IMR-90 (cell line): ENCODE results near the gene PJA1. TPM values are rescaled to one million over a fixed set of nuclear protein-coding genes. Genes with fewer than 3 reads are reported as not detected.
A peak's percentile ranks its signal among the peaks of the same experiment; 100 is the strongest.

Experiments used
- ATAC-seq: fragments of 200-7000 bp; cut with Tn5 transposase; 2 replicates; pipeline ENCODE4 v1.9.1; 2020; ENCODE audit warnings: low read depth, mild to moderate bottlenecking, moderate library complexity
- BruUV-seq: library from RNA; stranded (reverse); fragments of 400-500 nt; replicated peaks from 2 replicates; lab custom pipeline; 2021; lab: Mats Ljungman, UMichigan
- CTCF ChIA-PET: fragments of 300-600 bp; formaldehyde crosslinking; extraction: SDS; loops from one replicate; lab custom pipeline; 2021; ENCODE audit warnings: antibody characterized with exemption; lab: Yijun Ruan, JAX
- POLR2A ChIA-PET: fragments of 300-600 bp; sonication (Branson Sonifier 250); formaldehyde crosslinking; loops from one replicate; lab custom pipeline; 2022; ENCODE audit warnings: antibody characterized with exemption; ENCODE audit not compliant: unreplicated experiment; lab: Charles Lee
- DNase-seq: peaks from one replicate; pipeline ENCODE4 v3.0.0; 2013
- H2AFZ ChIP-seq: replicated peaks from 2 replicates; pipeline ENCODE3; 2013; ENCODE audit warnings: low read length, mild to moderate bottlenecking; ENCODE audit not compliant: poor library complexity
- H2AK5ac ChIP-seq: 2 replicates; pipeline ENCODE4 v1.6.1; 2013; ENCODE audit warnings: low read depth, low read length, inconsistent platforms
- H2AK9ac ChIP-seq: replicated peaks from 2 replicates; pipeline ENCODE3; 2013; ENCODE audit warnings: mild to moderate bottlenecking, low read depth, low read length, moderate library complexity; ENCODE audit not compliant: poor library complexity
- H2BK120ac ChIP-seq: 2 replicates; pipeline ENCODE4 v1.6.1; 2013; ENCODE audit warnings: low read depth, low read length, inconsistent platforms
- H2BK15ac ChIP-seq: 3 replicates; pipeline ENCODE4 v1.6.1; 2013; ENCODE audit warnings: low read depth, low read length, inconsistent platforms
- H2BK20ac ChIP-seq: 2 replicates; pipeline ENCODE4 v1.6.1; 2013; ENCODE audit warnings: low read depth, mild to moderate bottlenecking, inconsistent platforms, low read length, moderate library complexity
- H2BK5ac ChIP-seq: 2 replicates; pipeline ENCODE4 v1.6.1; 2013; ENCODE audit warnings: mild to moderate bottlenecking, low read depth, low read length, inconsistent platforms; ENCODE audit not compliant: poor library complexity, severe bottlenecking
- H3K14ac ChIP-seq: replicated peaks from 2 replicates; pipeline ENCODE4 v1.6.1; 2013; ENCODE audit warnings: low read depth, low read length, inconsistent platforms
- H3K18ac ChIP-seq: 2 replicates; pipeline ENCODE4 v1.6.1; 2013; ENCODE audit warnings: low read depth, low read length, control low read depth
- H3K23ac ChIP-seq: 2 replicates; pipeline ENCODE4 v1.6.1; 2013; ENCODE audit warnings: low read depth, low read length, inconsistent platforms
- H3K27ac ChIP-seq: 2 replicates; pipeline ENCODE4 v1.5.1; 2013; ENCODE audit warnings: mild to moderate bottlenecking, control low read depth, low read length; ENCODE audit not compliant: insufficient read depth
- H3K27me3 ChIP-seq: 2 replicates; pipeline ENCODE4 v1.6.1; 2013; ENCODE audit warnings: low read length; ENCODE audit not compliant: control insufficient read depth, insufficient read depth
- H3K36me3 ChIP-seq: 2 replicates; pipeline ENCODE4 v1.6.1; 2013; ENCODE audit warnings: low read length, mixed read lengths; ENCODE audit not compliant: control insufficient read depth, insufficient read depth
- H3K4ac ChIP-seq: 2 replicates; pipeline ENCODE4 v1.6.1; 2013; ENCODE audit warnings: low read depth, low read length, inconsistent platforms
- H3K4me1 ChIP-seq: 2 replicates; pipeline ENCODE4 v1.6.1; 2013; ENCODE audit warnings: low read length, mixed read lengths; ENCODE audit not compliant: control insufficient read depth, insufficient read depth
- H3K4me2 ChIP-seq: 2 replicates; pipeline ENCODE4 v1.6.1; 2013; ENCODE audit warnings: low read depth, mild to moderate bottlenecking, control low read depth, low read length, moderate library complexity
- H3K4me3 ChIP-seq: 2 replicates; pipeline ENCODE4 v1.5.1; 2013; ENCODE audit warnings: low read depth, mild to moderate bottlenecking, control low read depth, low read length, moderate library complexity; ENCODE audit not compliant: insufficient read depth
- H3K56ac ChIP-seq: 2 replicates; pipeline ENCODE4 v1.6.1; 2013; ENCODE audit warnings: low read length, inconsistent platforms; ENCODE audit not compliant: insufficient read depth; ENCODE audit errors: extremely low read depth
- H3K79me1 ChIP-seq, 2 experiments: 2 replicates each; pipeline ENCODE4 v1.6.1; 2013; ENCODE audit warnings: low read length in 2 of 2, inconsistent platforms in 1 of 2, low read depth in 1 of 2
- H3K9ac ChIP-seq: 2 replicates; pipeline ENCODE4 v1.6.1; 2013; ENCODE audit warnings: low read depth, low read length, control low read depth
- H3K9me1 ChIP-seq: 2 replicates; pipeline ENCODE4 v1.6.1; 2013; ENCODE audit warnings: low read length, inconsistent platforms; ENCODE audit not compliant: insufficient read depth
- H3K9me3 ChIP-seq: 2 replicates; pipeline ENCODE4 v1.6.1; 2013; ENCODE audit warnings: low read length; ENCODE audit not compliant: control insufficient read depth, insufficient read depth
- H4K20me1 ChIP-seq: 2 replicates; pipeline ENCODE4 v1.6.1; 2013; ENCODE audit warnings: low read length, inconsistent platforms; ENCODE audit not compliant: insufficient read depth
- H4K5ac ChIP-seq: 2 replicates; pipeline ENCODE4 v1.6.1; 2013; ENCODE audit warnings: mild to moderate bottlenecking, low read depth, low read length, control low read depth
- H4K8ac ChIP-seq, 2 experiments: 2 replicates each; pipeline ENCODE4 v1.6.1; 2013; ENCODE audit warnings: low read depth in 2 of 2, low read length in 2 of 2, control low read depth in 1 of 2, inconsistent platforms in 1 of 2
- H4K91ac ChIP-seq: 2 replicates; pipeline ENCODE4 v1.6.1; 2013; ENCODE audit warnings: low read depth, low read length, inconsistent platforms; ENCODE audit not compliant: insufficient read depth
- CEBPB ChIP-seq: IDR thresholded peaks from 2 replicates; pipeline ENCODE4 v1.6.1; 2012; ENCODE audit warnings: low read depth, low read length, improper control_type of control experiment
- CHD1 ChIP-seq: IDR thresholded peaks from 2 replicates; pipeline ENCODE4 v1.6.1; 2012; ENCODE audit warnings: low read depth, low read length, improper control_type of control experiment
- ELK1 ChIP-seq: fragments of 150-350 bp; IDR thresholded peaks from 2 replicates; pipeline ENCODE4 v1.6.1; 2016; ENCODE audit warnings: low read depth, mild to moderate bottlenecking, low read length, moderate library complexity, borderline replicate concordance
- FOS ChIP-seq: fragments of 150-350 bp; IDR thresholded peaks from 2 replicates; pipeline ENCODE4 v1.6.1; 2016; ENCODE audit warnings: low read depth, low read length
- MAFK ChIP-seq: IDR thresholded peaks from 2 replicates; pipeline ENCODE4 v1.6.1; 2012; ENCODE audit warnings: low read depth, low read length, improper control_type of control experiment
- MAZ ChIP-seq: IDR thresholded peaks from 2 replicates; pipeline ENCODE4 v1.6.1; 2012; ENCODE audit warnings: low read depth, mild to moderate bottlenecking, low read length, improper control_type of control experiment, moderate library complexity, borderline replicate concordance
- MXI1 ChIP-seq: IDR thresholded peaks from 2 replicates; pipeline ENCODE4 v1.6.1; 2012; ENCODE audit warnings: low read depth, mild to moderate bottlenecking, low read length, moderate library complexity, borderline replicate concordance
- POLR2A ChIP-seq: IDR thresholded peaks from 2 replicates; pipeline ENCODE4 v1.6.1; 2012; ENCODE audit warnings: mild to moderate bottlenecking, low read depth, low read length
- RCOR1 ChIP-seq: IDR thresholded peaks from 2 replicates; pipeline ENCODE4 v1.6.1; 2012; ENCODE audit warnings: mild to moderate bottlenecking, low read length, improper control_type of control experiment; ENCODE audit not compliant: insufficient replicate concordance
- WGBS, 2 experiments: methylation state at CpG; one replicate each; pipeline versions ENCODE4 v1.1.5 to v1.1.7; 2013; ENCODE audit warnings: missing lambda C conversion rate in 2 of 2; ENCODE audit not compliant: insufficient read length in 1 of 2; ENCODE audit errors: extremely low coverage in 2 of 2; 5-methylcytosine and 5-hydroxymethylcytosine counted together
- dilution Hi-C: fragments of 300-500 bp; cut with HindIII; formaldehyde crosslinking; loops from one replicate; pipeline ENCODE4 v1.14.3; 2018; ENCODE audit warnings: low sequenced_read_pairs; ENCODE audit not compliant: unreplicated experiment
- in situ Hi-C: fragments of 300-500 bp; cut with MboI; formaldehyde crosslinking; loops from 3 replicates; pipeline ENCODE4 v1.14.3; 2019; ENCODE audit warnings: low sequenced_read_pairs, inconsistent platforms, mixed read lengths
- intact Hi-C: fragments of 100-400 bp; cut with micrococcal nuclease; formaldehyde crosslinking; loops from 2 replicates; pipeline ENCODE4 v1.10.0; 2022
- polyA plus RNA-seq, 3 experiments: library from polyadenylated mRNA; depleted of rRNA; stranded (reverse); fragments of >200 nt; gene quantifications; 2 replicates each; pipeline ENCODE4 v1.2.3, GENCODE V29; 2012; ENCODE audit warnings: low replicate concordance in 1 of 3
- total RNA-seq: library from RNA; depleted of rRNA; stranded (reverse); fragments of >200 nt; gene quantifications from 2 replicates; pipeline ENCODE4 v1.2.3, GENCODE V29; 2012

The PJA1 gene
- total and polyA plus RNA-seq, 2 of the 4 experiments (the other 2 are of a cell fraction), result 15.1 to 24.4 TPM

GRCh38 chrX:69128588-69128987 is 36.7 kb downstream of the PJA1 start:
- Histone ChIP-seq H3K27me3 (peaks cover 16% of the 10 kb centered on the region; the same call in 1 of the 2 replicates), H2AFZ (peak overlapping the region; percentile 89), H3K4me2 (0 out of 2 replicates have a peak overlapping the region, but pooled peaks have one; percentile 28)

More at GRCh38 chrX:69128588-69128987, 36.7 kb downstream of the PJA1 start:
- no peak overlapping the region for H3K27ac ChIP-seq
- H3K9me3 ChIP-seq, result no peaks in the 10 kb centered on the region
- dilution Hi-C loops (no loop called here), intact Hi-C loops (no loop called here), in situ Hi-C loops (no loop called here)
- no TSS peak for BruUV-seq
- no peak for TF ChIP-seq FOS
- TF ChIP-seq POLR2A, result no peak
- TF ChIP-seq MAZ, result no peak
- TF ChIP-seq MXI1, result no peak
- TF ChIP-seq CHD1, result no peak
- no peak for TF ChIP-seq MAFK
- TF ChIP-seq CEBPB, result no peak
- TF ChIP-seq RCOR1, result no peak
- TF ChIP-seq ELK1, result no peak
- H3K23ac ChIP-seq, result no peak overlapping the region
- 0 out of 2 replicates have a peak, but pooled peaks cover 7% of the 10 kb centered on the region for H3K9me1 ChIP-seq
- no peaks in the 10 kb centered on the region for H3K79me1 ChIP-seq
- H2BK15ac ChIP-seq, result no peak overlapping the region
- H2AK5ac ChIP-seq, result no peak overlapping the region
- H3K4ac ChIP-seq, result no peak overlapping the region
- H2BK120ac ChIP-seq, result peak overlapping the region; percentile 52
- H3K14ac ChIP-seq, result no peak overlapping the region
- H3K9ac ChIP-seq, result no peak overlapping the region
- peak overlapping the region in 1 of 2 experiments; percentile 80; a peak in 2 of 4 replicates for H4K8ac ChIP-seq
- H2BK20ac ChIP-seq, result no peak overlapping the region
- no peak overlapping the region for H3K56ac ChIP-seq
- ATAC-seq (peak; percentile 47), DNase-seq (no peak)
- no peaks in the 10 kb centered on the region for H4K20me1 ChIP-seq
- H4K91ac ChIP-seq, result no peak overlapping the region
- peak overlapping the region; percentile 39; the same call in 1 of the 2 replicates for H4K5ac ChIP-seq
- H2AK9ac ChIP-seq, result peak overlapping the region; percentile 24
- H3K4me3 ChIP-seq, result no peak overlapping the region
- 40% methylated on average over 16 of the region's 34 CpGs; no CpG with 5 or more reads in 1 of the 2 experiments for WGBS, 2 experiments
- H3K18ac ChIP-seq, result no peak overlapping the region
- H3K4me1 ChIP-seq, result peaks cover 17% of the 10 kb centered on the region
- H2BK5ac ChIP-seq, result no peak overlapping the region
- H3K36me3 ChIP-seq, result no peaks in the 10 kb centered on the region
- POLR2A ChIA-PET, result no interaction called here
- CTCF ChIA-PET, result interaction anchor here (1.2 kb wide), 1 partner anchor 10 kb away, joined by 3 read pairs; no protein-coding TSS in a partner anchor
